ENCODE results near the gene LRRC23.
"Not testable (repeated sequence)": the region's sequence is repeated elsewhere in the genome, so short reads cannot be mapped to it uniquely, and the experiment has no call there.

LRRC23 gene

GRCh38 chr12:6904280-6905276 is at the start of gene LRRC23:
Gene LRRC23, plus strand, starts transcription at chr12:6904822. Its CDS starts 812 bp downstream, at chr12:6905634.
- Histone ChIP-seq H3K36me3 (ENCODE audit: control insufficient read depth, insufficient read depth, low read length) (no peaks in the 10 kb centered on the region), H3K9me3 (ENCODE audit: control insufficient read depth, low read length) (no peaks in the 10 kb centered on the region), H3K9ac (ENCODE audit: low read length) (peak within 1 kb of the TSS; percentile 71), H3K4me1 (ENCODE audit: control insufficient read depth, insufficient read depth, low read length) (peaks cover 17% of the 10 kb centered on the region), H3K27me3 (ENCODE audit: control insufficient read depth, insufficient read depth, low read length) (no peaks in the 10 kb centered on the region), H3K4me3 (ENCODE audit: low read length) (peak within 1 kb of the TSS; percentile 63)

- Histone ChIP-seq H3K9me3 (ENCODE audit: control insufficient read depth, low read length) (no peaks in the 10 kb centered on the region), H3K4me3 (ENCODE audit: low read length) (no peak overlapping the region), H3K9ac (ENCODE audit: low read length) (no peak overlapping the region), H3K36me3 (ENCODE audit: control insufficient read depth, insufficient read depth, low read length) (peaks cover 33% of the 10 kb centered on the region), H3K27me3 (ENCODE audit: control insufficient read depth, insufficient read depth, low read length) (no peaks in the 10 kb centered on the region), H3K4me1 (ENCODE audit: control insufficient read depth, insufficient read depth, low read length) (peaks cover 13% of the 10 kb centered on the region)
Observed at GRCh38 chr12:6855322-6855721, 49.3 kb upstream of the LRRC23 start.

GRCh38 chr12:6858799-6859198 is 45.8 kb upstream of the LRRC23 start:
- H3K9me3 ChIP-seq (ENCODE audit: control insufficient read depth, low read length) = no peaks in the 10 kb centered on the region
- no peaks in the 10 kb centered on the region for H3K27me3 ChIP-seq (ENCODE audit: control insufficient read depth, insufficient read depth, low read length)
- H3K4me3 ChIP-seq (ENCODE audit: low read length) = no peak overlapping the region
- H3K36me3 ChIP-seq (ENCODE audit: control insufficient read depth, insufficient read depth, low read length) = peaks cover 41% of the 10 kb centered on the region
- no peak overlapping the region for H3K9ac ChIP-seq (ENCODE audit: low read length)
- H3K4me1 ChIP-seq (ENCODE audit: control insufficient read depth, insufficient read depth, low read length) = no peaks in the 10 kb centered on the region

GRCh38 chr12:6860116-6860515 is 44.5 kb upstream of the LRRC23 start:
- peaks cover 41% of the 10 kb centered on the region for H3K36me3 ChIP-seq (ENCODE audit: control insufficient read depth, insufficient read depth, low read length)
- H3K9ac ChIP-seq (ENCODE audit: low read length) = no peak overlapping the region
- no peak overlapping the region for H3K4me3 ChIP-seq (ENCODE audit: low read length)

GRCh38 chr12:6860942-6861341 is 43.7 kb upstream of the LRRC23 start:
- Histone ChIP-seq H3K9me3 (ENCODE audit: control insufficient read depth, low read length) (no peaks in the 10 kb centered on the region), H3K9ac (ENCODE audit: low read length) (no peak overlapping the region), H3K4me3 (ENCODE audit: low read length) (no peak overlapping the region), H3K27me3 (ENCODE audit: control insufficient read depth, insufficient read depth, low read length) (no peaks in the 10 kb centered on the region), H3K4me1 (ENCODE audit: control insufficient read depth, insufficient read depth, low read length) (no peaks in the 10 kb centered on the region), H3K36me3 (ENCODE audit: control insufficient read depth, insufficient read depth, low read length) (peaks cover 41% of the 10 kb centered on the region)

More at GRCh38 chr12:6860116-6860515, 44.5 kb upstream of the LRRC23 start:
- Histone ChIP-seq H3K4me1 (ENCODE audit: control insufficient read depth, insufficient read depth, low read length) (no peaks in the 10 kb centered on the region), H3K9me3 (ENCODE audit: control insufficient read depth, low read length) (no peaks in the 10 kb centered on the region), H3K27me3 (ENCODE audit: control insufficient read depth, insufficient read depth, low read length) (no peaks in the 10 kb centered on the region)

- Histone ChIP-seq H3K27me3 (ENCODE audit: control insufficient read depth, insufficient read depth, low read length) (no peaks in the 10 kb centered on the region), H3K4me1 (ENCODE audit: control insufficient read depth, insufficient read depth, low read length) (no peaks in the 10 kb centered on the region), H3K9me3 (ENCODE audit: control insufficient read depth, low read length) (no peaks in the 10 kb centered on the region), H3K9ac (ENCODE audit: low read length) (no peak overlapping the region), H3K4me3 (ENCODE audit: low read length) (no peak overlapping the region), H3K36me3 (ENCODE audit: control insufficient read depth, insufficient read depth, low read length) (peaks cover 38% of the 10 kb centered on the region)
Observed at GRCh38 chr12:6861391-6861790, 43.2 kb upstream of the LRRC23 start.

- peaks cover 24% of the 10 kb centered on the region for H3K36me3 ChIP-seq (ENCODE audit: control insufficient read depth, insufficient read depth, low read length)
- H3K9ac ChIP-seq (ENCODE audit: low read length) = no peak overlapping the region
- no peak overlapping the region for H3K4me3 ChIP-seq (ENCODE audit: low read length)
- peaks cover 6% of the 10 kb centered on the region for H3K4me1 ChIP-seq (ENCODE audit: control insufficient read depth, insufficient read depth, low read length)
- H3K27me3 ChIP-seq (ENCODE audit: control insufficient read depth, insufficient read depth, low read length) = no peaks in the 10 kb centered on the region
- no peaks in the 10 kb centered on the region for H3K9me3 ChIP-seq (ENCODE audit: control insufficient read depth, low read length)
Observed at GRCh38 chr12:6863033-6863432, 41.6 kb upstream of the LRRC23 start.

- Histone ChIP-seq H3K36me3 (ENCODE audit: control insufficient read depth, insufficient read depth, low read length) (peaks cover 17% of the 10 kb centered on the region), H3K4me1 (ENCODE audit: control insufficient read depth, insufficient read depth, low read length) (peaks cover 13% of the 10 kb centered on the region), H3K4me3 (ENCODE audit: low read length) (no peak overlapping the region), H3K9ac (ENCODE audit: low read length) (no peak overlapping the region), H3K27me3 (ENCODE audit: control insufficient read depth, insufficient read depth, low read length) (no peaks in the 10 kb centered on the region), H3K9me3 (ENCODE audit: control insufficient read depth, low read length) (no peaks in the 10 kb centered on the region)
Observed at GRCh38 chr12:6863586-6864321, 40.9 kb upstream of the LRRC23 start.

- not testable (repeated sequence) for H3K36me3 ChIP-seq (ENCODE audit: control insufficient read depth, insufficient read depth, low read length); H3K4me3 ChIP-seq (ENCODE audit: low read length); H3K9me3 ChIP-seq (ENCODE audit: control insufficient read depth, low read length); H3K9ac ChIP-seq (ENCODE audit: low read length); H3K27me3 ChIP-seq (ENCODE audit: control insufficient read depth, insufficient read depth, low read length)
- H3K4me1 ChIP-seq (ENCODE audit: control insufficient read depth, insufficient read depth, low read length) = peaks cover 26% of the 10 kb centered on the region
Observed at GRCh38 chr12:6865307-6865706, 39.3 kb upstream of the LRRC23 start.

- no peaks in the 10 kb centered on the region for H3K27me3 ChIP-seq (ENCODE audit: control insufficient read depth, insufficient read depth, low read length)
- peak overlapping the region; percentile 69 for H3K9ac ChIP-seq (ENCODE audit: low read length)
- no peak overlapping the region for H3K4me3 ChIP-seq (ENCODE audit: low read length)
- peaks cover 32% of the 10 kb centered on the region for H3K4me1 ChIP-seq (ENCODE audit: control insufficient read depth, insufficient read depth, low read length)
- H3K36me3 ChIP-seq (ENCODE audit: control insufficient read depth, insufficient read depth, low read length) = no peaks in the 10 kb centered on the region
- no peaks in the 10 kb centered on the region for H3K9me3 ChIP-seq (ENCODE audit: control insufficient read depth, low read length)
Observed at GRCh38 chr12:6866163-6866919, 38.3 kb upstream of the LRRC23 start.

GRCh38 chr12:6866920-6867412 is 37.7 kb upstream of the LRRC23 start:
- no peaks in the 10 kb centered on the region for H3K9me3 ChIP-seq (ENCODE audit: control insufficient read depth, low read length)
- H3K4me1 ChIP-seq (ENCODE audit: control insufficient read depth, insufficient read depth, low read length) = peaks cover 38% of the 10 kb centered on the region
- H3K27me3 ChIP-seq (ENCODE audit: control insufficient read depth, insufficient read depth, low read length) = no peaks in the 10 kb centered on the region
- no peaks in the 10 kb centered on the region for H3K36me3 ChIP-seq (ENCODE audit: control insufficient read depth, insufficient read depth, low read length)
- H3K9ac ChIP-seq (ENCODE audit: low read length) = peak overlapping the region; percentile 69
- H3K4me3 ChIP-seq (ENCODE audit: low read length) = no peak overlapping the region
